Uterus (tissue), 4 donors: ENCODE measurements around the gene CCDC91. TPM values are rescaled to one million over a fixed set of nuclear protein-coding genes. Genes with fewer than 3 reads are reported as not detected.

Experiments
- DNase-seq, 2 donors: peaks; one replicate each; pipeline ENCODE4 v3.0.0-alpha.2; 2019 to 2020
- H3K27ac ChIP-seq, 2 donors: fragments of 200-600 bp; sonication (generic); 1 replicate in 1 of 2; 2 replicates in 1 of 2; pipeline ENCODE4 v1.5.1; 2016 to 2018
- H3K27me3 ChIP-seq, 2 donors: fragments of 200-600 bp; sonication (generic); one replicate each; pipeline ENCODE4 v1.5.1; 2018 to 2019; ENCODE audit warnings: control low read depth in 1 of 2
- H3K36me3 ChIP-seq, 2 donors: fragments of 200-600 bp; sonication (generic); one replicate each; pipeline ENCODE4 v1.5.1; 2019; ENCODE audit warnings: control low read depth in 1 of 2
- H3K4me1 ChIP-seq, 2 donors: fragments of 200-600 bp; sonication (generic); one replicate each; pipeline ENCODE4 v1.5.1; 2018 to 2019; ENCODE audit warnings: control low read depth in 1 of 2
- H3K4me3 ChIP-seq, 2 donors: fragments of 200-600 bp; sonication (generic); 1 replicate in 1 of 2; 2 replicates in 1 of 2; pipeline ENCODE4 v1.5.1; 2018 to 2019; ENCODE audit warnings: mild to moderate bottlenecking in 1 of 2
- H3K9me3 ChIP-seq, 2 donors: fragments of 200-600 bp; sonication (generic); one replicate each; pipeline ENCODE4 v1.5.1; 2019; ENCODE audit warnings: control low read depth in 1 of 2
- CTCF ChIP-seq, 4 experiments: fragments of 200-600 bp in 2 of 4; fragments of 450-650 bp in 2 of 4; sonication (generic) in 2 of 4; IDR thresholded peaks; one replicate each; pipeline ENCODE4 v1.5.1; 2016 to 2019; ENCODE audit warnings: antibody characterized with exemption in 4 of 4, mild to moderate bottlenecking in 2 of 4, moderate library complexity in 1 of 4
- POLR2A ChIP-seq, 2 donors: fragments of 450-650 bp; IDR thresholded peaks; one replicate each; pipeline ENCODE4 v1.6.1; 2016; ENCODE audit warnings: antibody characterized with exemption in 2 of 2, mild to moderate bottlenecking in 1 of 2, moderate library complexity in 1 of 2
- intact Hi-C: fragments of 100-400 bp; cut with DNase I; formaldehyde crosslinking; loops from one replicate; pipeline ENCODE4 v1.15.1; 2023; ENCODE audit warnings: low total_unique reads
- total RNA-seq, 4 donors: library from RNA; depleted of rRNA in 3 of 4; stranded (reverse); fragments of >200 nt in 3 of 4; gene quantifications; one replicate each; pipeline versions ENCODE4 v1.1.0 to v1.2.4, GENCODE V29; 2014 to 2023
- donor health status: DM: yes; HTN: yes; CAD: no.

Gene CCDC91
- total RNA-seq, 4 donors from 2014 or later, result 24.7 to 49.7 (median 41.0) TPM

- H3K27me3 ChIP-seq, result no peaks in the 10 kb centered on the region
- no peaks in the 10 kb centered on the region for H3K9me3 ChIP-seq
- H3K4me3 ChIP-seq, result no peak overlapping the region
- TF ChIP-seq CTCF (IDR thresholded peaks at IDR 0.05), result no peak
- TF ChIP-seq POLR2A (IDR thresholded peaks at IDR 0.05), result no peak
- no peaks in the 10 kb centered on the region for H3K36me3 ChIP-seq
- no peaks in the 10 kb centered on the region for H3K4me1 ChIP-seq
- intact Hi-C loops, result no loop called here
- no peak for DNase-seq
- H3K27ac ChIP-seq, result peak overlapping the region; percentile 25 to 36
These were observed 373.7 kb downstream of the CCDC91 start for GRCh38 chr12:28563936-28564335.

DNA sequence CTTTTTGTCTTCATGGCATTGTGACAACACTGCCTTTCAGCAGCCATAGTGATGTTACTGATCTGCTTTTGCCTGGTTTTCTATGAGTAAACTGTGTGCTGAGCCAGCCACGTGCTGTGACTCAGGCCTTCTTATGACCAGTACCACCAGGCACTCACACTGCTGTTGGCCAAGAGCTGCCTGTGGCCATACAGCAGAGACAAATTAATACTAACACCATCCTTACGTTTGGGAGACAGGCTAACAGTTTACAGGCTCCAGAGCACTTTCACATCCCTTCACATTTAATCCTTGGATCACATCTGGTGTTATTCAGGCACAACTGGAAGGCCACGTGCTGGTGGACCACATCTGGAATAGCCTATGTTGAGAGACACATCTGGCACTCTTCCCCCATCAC is 377.9 kb downstream of the CCDC91 start:
- Histone ChIP-seq H3K9me3 (no peaks in the 10 kb centered on the region), H3K27me3 (no peaks in the 10 kb centered on the region), H3K36me3 (no peaks in the 10 kb centered on the region), H3K4me1 (no peaks in the 10 kb centered on the region), H3K4me3 (no peak overlapping the region), H3K27ac (peak overlapping the region; percentile 45 to 59)
- DNase-seq, result peak in 1 of 2 donors; percentile 30
- intact Hi-C loops, result no loop called here
- TF ChIP-seq CTCF (IDR thresholded peaks at IDR 0.05), result no peak

GRCh38 chr12:28568704-28569103 is 378.4 kb downstream of the CCDC91 start:
- Histone ChIP-seq H3K4me3 (no peak overlapping the region), H3K9me3 (no peaks in the 10 kb centered on the region), H3K27ac (peak overlapping the region; percentile 53 to 59), H3K4me1 (no peaks in the 10 kb centered on the region), H3K27me3 (no peaks in the 10 kb centered on the region), H3K36me3 (no peaks in the 10 kb centered on the region)
- no peak for DNase-seq
- intact Hi-C loops, result no loop called here
- TF ChIP-seq POLR2A (IDR thresholded peaks at IDR 0.05) (no peak), CTCF (IDR thresholded peaks at IDR 0.05) (no peak)

GRCh38 chr12:28569698-28570411 is 379.6 kb downstream of the CCDC91 start:
- Histone ChIP-seq H3K27ac (peak overlapping the region; percentile 53 to 59), H3K27me3 (no peaks in the 10 kb centered on the region), H3K9me3 (no peaks in the 10 kb centered on the region), H3K4me1 (no peaks in the 10 kb centered on the region), H3K36me3 (no peaks in the 10 kb centered on the region), H3K4me3 (no peak overlapping the region)
- DNase-seq, result peak in 1 of 2 donors; percentile 31
- TF ChIP-seq CTCF (IDR thresholded peaks at IDR 0.05) (no peak), POLR2A (IDR thresholded peaks at IDR 0.05) (no peak)
- intact Hi-C loops, result no loop called here

GRCh38 chr12:28570811-28571210 is 380.6 kb downstream of the CCDC91 start:
- Histone ChIP-seq H3K36me3 (no peaks in the 10 kb centered on the region), H3K4me3 (no peak overlapping the region), H3K27me3 (no peaks in the 10 kb centered on the region), H3K27ac (peak overlapping the region in 1 of 2 donors; percentile 25), H3K4me1 (no peaks in the 10 kb centered on the region), H3K9me3 (no peaks in the 10 kb centered on the region)
- intact Hi-C loops, result no loop called here
- no peak for DNase-seq
- no peak for TF ChIP-seq POLR2A (IDR thresholded peaks at IDR 0.05)
- no peak for TF ChIP-seq CTCF (IDR thresholded peaks at IDR 0.05)
